ENCODE results near the gene PTK7. TPM values are rescaled to one million over a fixed set of nuclear protein-coding genes. Genes with fewer than 3 reads are reported as not detected.

Gene PTK7
- total RNA-seq, 1 donor from 2014 or later: 68.0 TPM

- H3K9me3 ChIP-seq (ENCODE audit: low read depth): no peaks in the 10 kb centered on the region
- peaks cover 33% of the 10 kb centered on the region for H3K4me1 ChIP-seq
- Mint-ChIP-seq H3K27ac (peak overlapping the region; percentile 78), H3K4me1 (peaks cover 54% of the 10 kb centered on the region), H3K4me3 (peak overlapping the region; percentile 46), H3K36me3 (peaks cover 2% of the 10 kb centered on the region), H3K9me3 (no peaks in the 10 kb centered on the region), H3K27me3 (ENCODE audit: insufficient read depth, low read depth) (no peaks in the 10 kb centered on the region)
- no peak for TF ChIP-seq EZH2 (IDR thresholded peaks at IDR 0.05)
- no peak for TF ChIP-seq CTCF (IDR thresholded peaks at IDR 0.05)
- TF ChIP-seq EZH2phosphoT487 (IDR thresholded peaks at IDR 0.05): no peak
- no peak overlapping the region for H3K4me3 ChIP-seq
- peaks cover 84% of the 10 kb centered on the region for H4K20me1 ChIP-seq (ENCODE audit: low read depth)
- H3K27ac ChIP-seq: peak overlapping the region; percentile 62
- H3K36me3 ChIP-seq: no peaks in the 10 kb centered on the region
- peak overlapping the region; percentile 48 for H3K4me2 ChIP-seq
- no peaks in the 10 kb centered on the region for H3K27me3 ChIP-seq
- no peaks in the 10 kb centered on the region for H3F3A ChIP-seq (ENCODE audit: low read depth)
- H2AFZ ChIP-seq (replicated peaks): no peak overlapping the region
- H3K9ac ChIP-seq: peak overlapping the region; percentile 10
- peaks cover 85% of the 10 kb centered on the region for H3K79me2 ChIP-seq (ENCODE audit: low read depth)
- no peak for DNase-seq (ENCODE audit: low spot score)
Measured at GRCh38 chr6:43123461-43124314, 47.6 kb downstream of the PTK7 start.

DNA sequence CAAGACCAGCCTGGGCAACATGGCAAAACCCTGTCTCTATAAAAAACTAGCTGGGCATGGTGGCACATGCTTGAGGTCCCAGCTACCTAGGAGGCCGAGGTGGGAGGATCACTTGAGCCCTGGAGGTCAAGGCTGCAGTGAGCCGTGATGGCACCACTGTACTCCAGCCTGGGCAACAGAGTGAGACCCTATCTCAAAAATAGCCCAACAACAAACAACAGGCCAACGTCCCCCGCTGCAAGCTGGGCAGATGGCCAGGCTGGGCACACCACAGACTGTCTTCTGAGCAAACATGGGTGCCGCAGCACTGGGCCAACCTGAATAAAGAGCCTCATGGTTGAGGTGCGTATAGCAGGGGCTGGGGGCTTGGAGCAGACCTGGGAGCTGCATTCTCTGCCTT lies 48.4 kb downstream of the PTK7 start:
- H2AFZ ChIP-seq (replicated peaks): no peak overlapping the region
- H3K27ac ChIP-seq: peak overlapping the region; percentile 62
- H3K36me3 ChIP-seq: no peaks in the 10 kb centered on the region
- Mint-ChIP-seq H3K9me3 (no peaks in the 10 kb centered on the region), H3K4me1 (peaks cover 53% of the 10 kb centered on the region), H3K4me3 (no peak overlapping the region), H3K27me3 (ENCODE audit: insufficient read depth, low read depth) (no peaks in the 10 kb centered on the region), H3K36me3 (peaks cover 2% of the 10 kb centered on the region), H3K27ac (no peak overlapping the region)
- H3K27me3 ChIP-seq: no peaks in the 10 kb centered on the region
- no peaks in the 10 kb centered on the region for H3F3A ChIP-seq (ENCODE audit: low read depth)
- peaks cover 77% of the 10 kb centered on the region for H3K79me2 ChIP-seq (ENCODE audit: low read depth)
- no peak overlapping the region for H3K4me3 ChIP-seq
- TF ChIP-seq EZH2phosphoT487 (IDR thresholded peaks at IDR 0.05): no peak
- no peak for TF ChIP-seq EZH2 (IDR thresholded peaks at IDR 0.05)
- TF ChIP-seq CTCF (IDR thresholded peaks at IDR 0.05): no peak
- DNase-seq (ENCODE audit: low spot score): no peak
- no peaks in the 10 kb centered on the region for H3K9me3 ChIP-seq (ENCODE audit: low read depth)
- no peak overlapping the region for H3K9ac ChIP-seq
- peaks cover 85% of the 10 kb centered on the region for H4K20me1 ChIP-seq (ENCODE audit: low read depth)
- H3K4me1 ChIP-seq: peaks cover 33% of the 10 kb centered on the region
- H3K4me2 ChIP-seq: peak overlapping the region; percentile 48

- H3K79me2 ChIP-seq (ENCODE audit: low read depth): peaks cover 71% of the 10 kb centered on the region
- TF ChIP-seq EZH2 (IDR thresholded peaks at IDR 0.05) (no peak), EZH2phosphoT487 (IDR thresholded peaks at IDR 0.05) (no peak), CTCF (IDR thresholded peaks at IDR 0.05) (no peak)
- H3K4me3 ChIP-seq: no peak overlapping the region
- no peaks in the 10 kb centered on the region for H3F3A ChIP-seq (ENCODE audit: low read depth)
- H3K27me3 Mint-ChIP-seq (ENCODE audit: insufficient read depth, low read depth): no peaks in the 10 kb centered on the region
- H3K27me3 ChIP-seq: no peaks in the 10 kb centered on the region
- H3K4me1 Mint-ChIP-seq: peaks cover 47% of the 10 kb centered on the region
- no peak overlapping the region for H3K4me3 Mint-ChIP-seq
- no peaks in the 10 kb centered on the region for H3K9me3 ChIP-seq (ENCODE audit: low read depth)
- H3K4me1 ChIP-seq: peaks cover 27% of the 10 kb centered on the region
- H3K27ac Mint-ChIP-seq: no peak overlapping the region
- DNase-seq (ENCODE audit: low spot score): no peak
- H3K27ac ChIP-seq: no peak overlapping the region
- H4K20me1 ChIP-seq (ENCODE audit: low read depth): peaks cover 85% of the 10 kb centered on the region
- peaks cover 2% of the 10 kb centered on the region for H3K36me3 Mint-ChIP-seq
- no peak overlapping the region for H3K9ac ChIP-seq
- no peak overlapping the region for H3K4me2 ChIP-seq
- H3K9me3 Mint-ChIP-seq: no peaks in the 10 kb centered on the region
- H2AFZ ChIP-seq (replicated peaks): no peak overlapping the region
- H3K36me3 ChIP-seq: no peaks in the 10 kb centered on the region
Measured at GRCh38 chr6:43125119-43125518, 49.0 kb downstream of the PTK7 start.

All from neural progenitor cell (in vitro differentiated cells).